GM19328 (cell line): ENCODE results near the gene PPP1R17.

Source experiments
- ATAC-seq: cut with Tn5 transposase; IDR thresholded peaks from one replicate; pipeline ENCODE4 v1.9.1; 2021; ENCODE audit warnings: mild to moderate bottlenecking, moderate library complexity; ENCODE audit not compliant: unreplicated experiment

Gene PPP1R17

DNA sequence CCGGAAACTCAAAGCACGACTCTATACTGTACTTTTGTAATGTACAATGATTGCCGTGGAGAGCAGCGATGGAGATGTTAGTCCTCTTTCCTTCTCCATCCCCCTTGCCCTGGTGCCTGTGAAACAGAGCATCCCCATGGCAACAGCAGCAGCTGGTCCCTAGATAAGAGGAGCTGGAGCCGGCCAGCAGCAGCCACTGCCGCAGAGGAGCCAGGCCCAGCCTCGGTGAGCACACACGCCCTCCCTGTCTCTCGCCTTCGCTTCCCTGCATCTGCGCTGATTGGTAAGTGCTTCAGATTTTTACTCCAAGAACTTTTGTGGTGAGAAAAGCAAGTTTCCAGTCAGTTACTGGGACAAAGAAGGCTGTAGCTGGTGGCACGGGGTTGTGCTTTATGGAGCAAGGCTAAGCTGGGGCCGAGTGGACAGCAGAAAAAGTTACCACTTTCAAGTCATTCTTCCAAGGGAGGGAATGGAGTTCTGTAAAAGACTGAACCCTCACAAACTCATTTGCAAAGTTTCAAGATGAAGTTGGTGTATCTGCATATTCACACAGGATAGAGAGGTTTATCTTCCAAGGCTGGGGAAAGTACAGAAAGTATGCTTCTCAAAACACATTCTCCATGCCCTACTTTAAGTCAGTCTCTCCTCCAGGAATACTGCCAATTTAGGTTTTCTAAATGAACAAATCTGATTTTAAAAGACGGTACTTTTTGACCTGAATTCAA, at the start of gene PPP1R17:
Gene PPP1R17 (plus strand): TSS at position 192 of the 725 bp plus-strand sequence. CDS start 5,227 bp downstream, outside the sequence.
- no peak for ATAC-seq

DNA sequence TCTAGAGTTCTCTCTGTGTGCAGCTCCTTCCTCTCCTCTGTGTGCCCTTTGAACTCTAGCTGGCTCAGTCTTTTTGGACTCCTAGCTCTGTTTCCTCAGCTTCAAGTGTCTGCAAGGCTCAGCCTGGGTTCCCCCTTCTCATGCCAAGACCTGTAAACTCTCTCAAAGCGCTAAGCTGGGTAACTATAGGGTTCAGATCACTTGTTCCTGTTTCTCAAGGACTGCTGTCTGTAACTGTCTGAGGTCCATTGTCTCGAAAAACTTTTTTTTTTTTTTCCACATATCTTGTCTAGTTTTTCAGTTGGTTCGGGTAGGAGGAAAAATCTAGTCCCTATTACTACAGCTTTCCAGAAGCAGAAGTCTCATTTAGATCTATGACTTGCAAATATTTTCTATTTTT, 46.6 kb upstream of the PPP1R17 start:
- no peak for ATAC-seq

DNA sequence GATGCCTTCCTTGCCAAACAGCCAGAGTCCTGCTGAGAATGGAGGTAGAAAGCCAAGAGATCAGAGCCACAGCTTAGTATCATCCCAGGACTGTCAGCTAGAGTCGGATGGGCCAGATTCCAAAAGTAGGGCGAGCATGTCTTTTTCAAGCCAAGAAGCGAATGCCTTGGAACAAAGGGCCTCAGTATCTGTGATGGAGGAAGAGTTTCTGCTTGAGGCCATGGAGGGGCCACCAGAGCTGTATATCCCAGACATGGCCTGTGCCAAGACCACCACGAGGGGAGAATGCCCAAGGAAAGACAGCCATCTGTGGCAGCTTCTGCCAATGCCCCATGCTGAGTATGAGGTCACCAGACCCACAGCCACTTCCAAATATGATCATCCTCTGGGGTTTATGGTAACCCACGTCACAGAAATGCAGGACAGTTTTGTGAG, 44.3 kb upstream of the PPP1R17 start:
- no peak for ATAC-seq

- no peak for ATAC-seq
Observed at GRCh38 chr7:31646942-31647341, 40.1 kb upstream of the PPP1R17 start.

DNA sequence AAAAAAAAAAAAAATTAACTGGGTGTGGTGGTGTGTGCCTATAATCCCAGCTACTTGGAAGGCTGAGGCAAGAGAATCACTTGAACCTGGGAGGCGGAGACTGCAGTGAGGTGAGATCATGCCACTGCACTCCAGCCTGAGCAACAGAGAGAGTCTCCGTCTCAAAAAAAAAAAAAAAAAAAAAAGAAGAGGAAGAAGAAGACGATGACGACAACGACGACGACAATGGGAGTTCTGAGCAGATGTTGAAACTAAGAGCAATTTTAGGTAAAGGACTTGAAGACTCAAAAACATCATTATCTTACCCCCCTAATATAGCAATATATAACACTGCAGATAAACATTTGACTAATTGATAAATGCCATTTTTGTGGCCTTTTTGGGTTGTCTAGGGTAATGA, 39.5 kb upstream of the PPP1R17 start:
- no peak for ATAC-seq

DNA sequence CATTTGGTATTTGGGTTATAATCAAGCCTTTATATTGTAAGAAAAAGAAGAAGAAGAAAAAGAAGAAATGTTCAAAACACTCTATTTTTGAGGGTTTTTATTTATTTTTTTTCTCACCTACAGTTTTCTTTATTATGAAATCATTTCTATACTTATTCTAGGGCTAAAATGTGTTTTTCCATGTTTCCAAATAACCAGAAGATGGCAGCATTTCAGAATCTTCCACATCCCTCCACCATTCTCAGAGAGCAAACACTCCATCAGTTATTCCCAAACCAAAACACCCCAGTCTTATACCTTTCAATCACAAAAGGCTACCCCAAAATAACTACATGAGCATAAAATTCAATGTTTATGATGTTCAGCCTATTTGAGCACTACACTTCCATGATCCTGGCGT, 38.7 kb upstream of the PPP1R17 start:
- ATAC-seq, result no peak

- no peak for ATAC-seq
Observed at GRCh38 chr7:31648880-31649279, 38.1 kb upstream of the PPP1R17 start.

DNA sequence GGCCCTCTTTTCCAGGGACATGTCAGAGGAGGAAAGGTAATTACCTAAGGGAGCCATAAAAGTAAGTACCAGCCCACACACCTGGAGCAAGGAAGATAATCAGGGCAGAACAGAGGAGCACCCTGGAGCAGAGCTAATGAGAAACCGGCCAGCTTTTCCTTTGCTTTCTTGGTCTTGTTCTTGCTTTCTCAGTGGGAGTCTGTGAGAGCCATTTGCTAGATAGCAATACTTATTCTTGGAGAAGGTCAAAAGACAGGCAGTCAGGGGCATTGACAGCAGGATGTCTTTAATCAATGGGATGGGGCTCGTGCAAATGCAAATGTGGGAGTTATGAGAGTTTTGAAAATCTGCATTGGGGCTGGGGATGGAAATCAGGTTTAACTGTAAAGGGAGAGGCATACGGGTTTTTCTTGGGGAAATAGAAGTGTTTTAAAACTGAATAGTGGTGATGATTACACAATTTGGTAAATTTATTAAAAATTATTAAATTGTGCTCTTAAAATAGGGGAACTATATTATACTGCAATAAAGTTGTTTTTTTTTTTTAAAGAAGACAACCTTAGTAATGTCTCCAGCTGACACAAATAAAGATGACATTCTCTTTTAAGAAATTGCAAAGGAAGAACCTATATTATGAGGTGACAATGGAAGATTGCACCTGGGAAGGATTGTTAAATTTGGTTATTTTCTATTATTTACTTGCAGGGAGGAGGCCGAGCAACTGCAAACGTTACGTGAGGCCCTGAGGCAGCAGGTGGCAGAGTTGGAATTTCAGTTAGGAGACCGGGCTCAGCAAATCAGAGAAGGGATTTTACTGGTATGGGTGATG, 35.6 kb upstream of the PPP1R17 start:
- ATAC-seq, result no peak

- ATAC-seq, result no peak
Observed at GRCh38 chr7:31652063-31652326, 35.0 kb upstream of the PPP1R17 start.

GRCh38 chr7:31663072-31663471, 23.9 kb upstream of the PPP1R17 start:
- no peak for ATAC-seq

DNA sequence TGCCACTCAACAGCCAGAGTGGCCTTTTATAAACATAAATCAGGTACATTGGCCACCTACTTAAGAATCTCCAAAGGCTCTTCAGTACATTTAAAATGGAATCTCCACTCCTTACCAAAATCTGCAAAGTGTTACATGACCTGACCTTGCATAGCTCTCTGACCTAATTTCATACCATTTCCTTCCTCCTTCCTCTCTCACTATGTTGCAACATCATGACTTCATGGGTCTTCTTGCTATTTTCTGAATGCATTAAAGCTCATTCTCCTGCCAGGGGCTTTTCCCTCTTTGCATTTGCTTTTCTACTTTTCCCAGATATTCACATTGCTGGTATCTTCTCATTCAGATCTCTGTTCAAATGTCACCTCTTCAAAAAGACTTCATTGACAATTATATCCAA, 22.1 kb upstream of the PPP1R17 start:
- no peak for ATAC-seq

- no peak for ATAC-seq
Observed at GRCh38 chr7:31665546-31665945, 21.5 kb upstream of the PPP1R17 start.

GRCh38 chr7:31669461-31669860, 17.6 kb upstream of the PPP1R17 start:
- ATAC-seq, result no peak

GRCh38 chr7:31679574-31680305, 7.3 kb upstream of the PPP1R17 start:
- no peak for ATAC-seq

GRCh38 chr7:31683445-31684225, 3.4 kb upstream of the PPP1R17 start:
- ATAC-seq, result no peak

DNA sequence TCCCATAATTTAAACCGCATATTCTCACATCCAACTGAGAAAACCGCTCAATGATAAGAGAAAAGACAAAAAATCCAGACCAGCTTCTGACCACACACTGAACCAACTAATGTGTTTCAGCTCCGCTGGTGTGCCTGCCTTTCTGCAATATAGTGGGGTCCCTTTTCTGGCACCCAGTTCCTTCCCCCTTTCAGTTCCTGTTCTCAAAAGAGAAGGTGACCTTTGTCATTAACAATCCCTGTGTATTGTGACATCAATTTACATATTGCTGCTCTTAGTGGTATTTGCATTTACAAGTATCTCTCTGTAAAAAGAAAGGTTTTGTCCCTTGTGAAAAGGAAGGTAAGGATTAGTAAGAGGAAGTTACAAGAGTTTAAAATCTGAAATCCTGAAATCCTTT, 1.4 kb downstream of the PPP1R17 start:
- peak; percentile 98 for ATAC-seq

- peak; percentile 12 for ATAC-seq
Observed at GRCh38 chr7:31688996-31689395, 2.0 kb downstream of the PPP1R17 start.

DNA sequence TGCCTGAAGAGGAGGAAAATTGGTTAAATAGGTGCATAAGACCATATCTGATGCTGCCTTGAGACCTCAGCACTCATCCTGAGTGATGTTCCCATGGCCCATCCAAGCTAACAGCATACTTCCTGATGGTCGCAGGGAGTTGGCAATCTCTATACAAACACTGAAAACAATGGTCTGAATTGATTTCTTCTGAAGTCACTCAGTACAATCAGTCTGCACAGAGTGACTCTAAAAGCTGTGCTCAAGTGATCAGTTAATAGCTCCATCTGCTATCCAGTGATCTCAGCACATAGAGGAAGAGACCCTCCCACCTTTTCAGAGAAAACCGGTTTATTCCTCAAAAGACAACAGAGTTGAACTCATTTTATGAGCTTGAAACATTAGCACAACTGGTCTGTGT, 3.9 kb downstream of the PPP1R17 start:
- no peak for ATAC-seq

- no peak for ATAC-seq
Observed at GRCh38 chr7:31692451-31692850, 5.4 kb downstream of the PPP1R17 start.

DNA sequence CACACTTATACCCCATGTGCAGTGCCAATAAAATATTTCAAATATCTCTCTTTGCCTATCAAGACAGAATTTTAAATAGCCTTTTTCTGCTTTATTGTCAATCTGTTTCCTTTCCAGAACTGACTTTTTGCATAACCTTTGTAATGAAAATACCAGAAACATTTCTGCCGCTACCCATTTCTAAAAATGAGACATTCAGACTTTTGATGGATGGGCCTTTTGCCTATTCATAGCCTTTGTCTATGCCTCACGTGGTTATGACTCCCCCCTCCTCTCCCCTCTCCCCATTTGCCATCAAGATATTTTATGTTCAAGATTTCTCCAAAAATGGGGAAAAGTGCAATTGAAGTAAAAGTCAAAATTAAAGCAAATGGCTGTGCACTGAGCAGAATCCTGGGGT, 5.9 kb downstream of the PPP1R17 start:
- no peak for ATAC-seq
